ENCODE measurements around the gene LSP1.

The LSP1 gene

DNA sequence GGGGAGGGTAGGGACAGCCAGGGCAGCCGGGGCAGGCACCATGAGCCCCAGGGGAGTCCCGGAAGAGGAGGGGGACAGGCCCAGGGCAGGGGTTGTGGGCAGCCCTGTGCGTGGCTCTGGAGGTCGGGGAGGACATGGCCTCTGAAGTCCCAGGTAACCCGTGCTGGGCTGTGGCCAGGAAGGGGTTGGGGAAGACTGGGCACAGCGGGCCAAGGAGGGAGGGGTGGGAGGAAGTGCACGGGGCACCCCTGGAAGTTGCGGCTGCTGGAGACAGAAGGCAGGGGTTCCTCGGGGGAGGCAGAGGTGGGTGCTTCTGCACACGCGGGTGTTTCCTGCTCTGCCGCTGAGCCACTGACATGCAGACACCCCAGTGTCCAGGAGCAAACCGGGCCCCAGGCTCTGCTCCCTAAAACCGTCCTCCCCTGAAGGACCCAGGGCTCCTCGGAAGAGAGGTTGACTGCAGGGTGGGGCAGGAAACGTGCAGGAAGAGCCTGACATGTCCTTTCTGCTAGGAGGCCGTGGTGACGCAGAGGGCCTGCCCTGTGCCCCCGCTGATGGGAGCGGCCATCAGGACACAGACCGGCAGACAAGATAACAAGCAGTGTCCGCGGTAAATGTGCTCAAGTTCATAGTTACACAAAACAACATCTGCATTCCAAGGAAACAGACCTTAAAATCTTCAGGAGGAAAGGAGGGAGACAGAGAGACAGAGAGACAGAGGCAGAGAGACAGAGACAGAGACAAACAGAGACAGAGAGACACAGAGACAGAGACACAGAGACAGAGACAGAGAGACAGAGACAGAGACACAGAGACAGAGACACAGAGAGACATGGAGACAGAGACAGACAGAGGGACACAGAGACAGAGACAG is 8.4 kb upstream of the LSP1 start:
- no peak for DNase-seq (ENCODE audit: low spot score)
- TF ChIP-seq, protein P1, sequence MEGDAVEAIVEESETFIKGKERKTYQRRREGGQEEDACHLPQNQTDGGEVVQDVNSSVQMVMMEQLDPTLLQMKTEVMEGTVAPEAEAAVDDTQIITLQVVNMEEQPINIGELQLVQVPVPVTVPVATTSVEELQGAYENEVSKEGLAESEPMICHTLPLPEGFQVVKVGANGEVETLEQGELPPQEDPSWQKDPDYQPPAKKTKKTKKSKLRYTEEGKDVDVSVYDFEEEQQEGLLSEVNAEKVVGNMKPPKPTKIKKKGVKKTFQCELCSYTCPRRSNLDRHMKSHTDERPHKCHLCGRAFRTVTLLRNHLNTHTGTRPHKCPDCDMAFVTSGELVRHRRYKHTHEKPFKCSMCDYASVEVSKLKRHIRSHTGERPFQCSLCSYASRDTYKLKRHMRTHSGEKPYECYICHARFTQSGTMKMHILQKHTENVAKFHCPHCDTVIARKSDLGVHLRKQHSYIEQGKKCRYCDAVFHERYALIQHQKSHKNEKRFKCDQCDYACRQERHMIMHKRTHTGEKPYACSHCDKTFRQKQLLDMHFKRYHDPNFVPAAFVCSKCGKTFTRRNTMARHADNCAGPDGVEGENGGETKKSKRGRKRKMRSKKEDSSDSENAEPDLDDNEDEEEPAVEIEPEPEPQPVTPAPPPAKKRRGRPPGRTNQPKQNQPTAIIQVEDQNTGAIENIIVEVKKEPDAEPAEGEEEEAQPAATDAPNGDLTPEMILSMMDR (IDR thresholded peaks at IDR 0.05; ENCODE audit: extremely low read depth, missing control alignments): no peak

DNA sequence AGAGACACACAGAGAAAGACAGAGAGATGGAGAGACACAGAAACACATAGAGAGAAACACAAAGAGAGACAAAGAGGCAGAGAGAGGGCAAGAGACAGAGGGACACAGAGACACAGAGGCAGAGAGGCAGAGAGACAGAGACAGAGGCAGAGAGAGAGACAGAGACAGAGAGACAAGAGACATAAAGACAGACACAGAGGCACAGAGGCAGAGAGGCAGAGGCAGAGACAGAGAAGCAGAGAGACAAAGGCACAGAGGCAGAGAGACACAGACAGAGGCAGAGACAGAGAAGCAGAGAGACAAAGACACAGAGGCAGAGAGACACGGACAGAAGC is 7.8 kb upstream of the LSP1 start:
- TF ChIP-seq, protein P1 (IDR thresholded peaks at IDR 0.05; ENCODE audit: extremely low read depth, missing control alignments): no peak
- DNase-seq (ENCODE audit: low spot score): no peak

DNA sequence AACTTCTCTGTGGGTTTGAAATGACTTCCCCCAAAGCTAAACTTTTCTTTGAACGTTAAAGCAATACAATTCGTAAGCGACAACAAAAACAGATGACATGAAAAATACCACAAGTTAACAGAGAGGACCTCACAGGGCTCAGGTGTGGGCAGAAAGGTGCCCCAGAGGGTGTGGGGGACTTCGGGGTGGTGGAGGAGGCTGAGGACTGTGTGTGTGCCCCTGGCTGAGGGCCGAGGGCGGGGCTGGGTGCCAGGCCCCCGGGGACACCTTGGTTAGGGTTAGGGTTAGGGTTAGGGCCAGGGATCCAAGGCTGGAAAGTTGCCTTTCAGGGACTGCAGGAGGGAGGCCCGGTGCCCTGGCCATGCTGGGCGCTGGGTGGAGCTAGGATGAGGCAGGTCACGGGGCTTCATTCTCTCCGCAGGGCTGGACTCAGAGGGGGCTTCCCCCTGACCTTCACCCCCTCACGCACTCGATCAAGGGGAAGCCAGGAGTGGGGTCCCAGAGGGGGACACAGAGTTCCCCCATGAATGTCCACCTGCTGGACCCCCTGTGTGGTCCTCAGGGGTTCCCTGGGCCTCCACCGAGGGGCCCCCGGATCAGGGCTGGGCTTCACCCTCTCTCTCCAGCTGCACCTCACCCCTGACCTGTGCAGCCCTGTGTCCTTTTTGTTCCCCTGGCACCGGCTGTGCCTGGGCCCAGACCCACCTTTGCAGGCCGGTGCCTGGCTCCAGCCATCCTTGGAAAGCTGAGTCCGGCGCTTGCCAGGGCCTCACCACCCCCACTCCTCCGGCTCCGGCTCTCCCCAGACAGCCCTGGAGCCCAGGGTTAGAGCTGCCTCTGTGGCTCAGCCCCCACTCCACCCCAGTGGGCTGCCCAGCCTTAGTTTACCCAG is 7.1 kb upstream of the LSP1 start:
- TF ChIP-seq, protein P1 (IDR thresholded peaks at IDR 0.05; ENCODE audit: extremely low read depth, missing control alignments): no peak
- DNase-seq (ENCODE audit: low spot score): no peak

DNA sequence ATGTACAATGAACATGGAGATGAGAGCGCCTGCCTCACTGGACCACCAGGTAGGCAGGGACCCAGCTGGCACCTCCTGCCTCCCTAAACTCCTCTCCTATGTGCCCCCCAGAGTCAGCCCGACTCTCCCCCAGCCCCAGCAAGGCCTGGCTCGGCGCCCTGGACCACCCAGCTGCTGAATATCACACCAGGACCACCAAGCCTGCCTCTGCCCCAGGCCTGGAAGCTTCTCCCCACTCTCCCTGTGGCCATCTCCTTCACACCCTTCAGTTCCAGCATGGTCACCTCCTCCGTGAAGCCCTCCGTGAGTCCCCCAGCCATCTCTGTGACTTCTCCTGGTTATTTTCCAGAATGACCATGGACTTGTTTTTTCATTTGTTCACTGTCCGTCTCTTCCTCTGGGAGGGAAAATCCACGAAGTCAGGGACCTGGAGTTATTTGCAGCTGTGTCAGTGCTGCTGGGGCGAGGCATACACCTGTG is 6.4 kb upstream of the LSP1 start:
- DNase-seq (ENCODE audit: low spot score): no peak
- TF ChIP-seq, protein P1 (IDR thresholded peaks at IDR 0.05; ENCODE audit: extremely low read depth, missing control alignments): no peak

DNA sequence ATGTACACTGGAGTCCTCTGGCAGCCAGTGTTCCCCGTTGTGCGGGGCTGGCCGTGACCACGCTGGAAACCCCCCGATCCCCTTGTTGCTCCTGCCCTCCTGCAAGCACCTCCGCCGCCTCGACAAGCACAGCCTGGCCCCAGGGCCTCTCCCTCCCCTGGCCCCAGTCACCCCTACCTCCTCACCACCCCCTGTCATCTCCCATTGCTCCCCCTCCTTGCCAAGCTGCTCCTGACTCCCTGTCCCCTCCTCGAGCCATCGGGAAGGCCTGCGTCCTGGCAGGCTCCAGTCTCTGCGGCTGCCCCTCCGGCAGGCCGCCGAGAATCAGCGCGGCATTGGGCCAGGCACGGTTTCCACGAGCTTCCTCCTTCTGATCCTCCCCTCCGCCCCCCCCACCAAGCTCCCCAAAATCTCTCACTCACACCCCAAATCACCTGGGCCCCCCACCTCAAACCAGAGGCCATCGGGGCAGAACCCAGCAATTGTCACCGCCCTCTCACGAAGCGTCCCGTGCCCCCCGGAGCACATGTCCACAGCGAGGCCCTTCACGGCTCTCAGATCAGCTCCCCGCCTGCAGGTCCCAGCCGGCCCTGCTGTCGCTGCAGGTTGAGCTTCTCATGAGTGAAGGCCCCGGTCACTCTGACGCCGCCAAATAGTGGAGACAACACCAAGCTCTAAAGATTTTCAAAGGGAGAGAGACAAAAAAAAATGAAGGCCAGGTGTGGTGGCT is 5.7 kb upstream of the LSP1 start:
- TF ChIP-seq, protein P1 (IDR thresholded peaks at IDR 0.05; ENCODE audit: extremely low read depth, missing control alignments): no peak
- no peak for DNase-seq (ENCODE audit: low spot score)

DNA sequence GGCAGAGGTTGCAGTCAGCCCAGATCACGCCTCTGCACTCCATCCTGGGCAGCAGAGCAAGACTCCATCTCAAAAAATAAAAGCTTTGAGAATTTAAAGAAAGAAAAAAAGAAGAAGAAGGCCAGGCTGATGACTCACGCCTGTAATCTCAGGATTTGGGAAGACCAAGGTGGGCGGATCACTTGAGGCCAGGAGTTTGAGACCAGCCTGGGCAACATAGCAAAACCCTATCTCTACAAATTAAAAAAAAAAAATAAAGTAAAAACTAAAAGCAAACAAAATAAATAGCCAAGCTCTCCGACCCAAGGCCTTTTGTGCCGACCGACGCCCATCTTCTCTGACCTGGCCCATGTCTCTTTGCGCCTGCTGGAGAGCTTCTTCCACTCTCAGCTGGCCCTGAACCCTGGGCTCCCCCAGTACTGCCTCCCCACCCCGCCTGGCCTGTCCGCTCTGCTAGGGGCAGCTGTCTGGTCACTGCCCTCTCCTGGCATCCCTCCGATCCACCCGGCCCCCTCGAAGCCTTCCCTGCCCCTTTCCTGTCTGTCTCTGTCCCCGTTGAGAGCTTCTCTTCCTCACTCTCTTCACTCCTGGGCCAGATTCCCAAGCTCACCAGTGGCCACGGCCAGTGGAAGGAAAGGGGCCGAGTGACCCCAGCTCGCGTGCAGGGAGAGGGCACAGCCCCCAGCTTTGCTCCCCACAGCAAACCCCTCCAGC is 4.8 kb upstream of the LSP1 start:
- TF ChIP-seq, protein P1 (IDR thresholded peaks at IDR 0.05; ENCODE audit: extremely low read depth, missing control alignments): no peak
- no peak for DNase-seq (ENCODE audit: low spot score)
